Hippocampal formation (tissue), 2 donors: Measurements from ENCODE around the gene BARHL1.

Experiments used
- DNase-seq, 2 donors: peaks; one replicate each; lab custom pipeline; 2025; lab: John Stamatoyannopoulos, UW

The BARHL1 gene

DNA sequence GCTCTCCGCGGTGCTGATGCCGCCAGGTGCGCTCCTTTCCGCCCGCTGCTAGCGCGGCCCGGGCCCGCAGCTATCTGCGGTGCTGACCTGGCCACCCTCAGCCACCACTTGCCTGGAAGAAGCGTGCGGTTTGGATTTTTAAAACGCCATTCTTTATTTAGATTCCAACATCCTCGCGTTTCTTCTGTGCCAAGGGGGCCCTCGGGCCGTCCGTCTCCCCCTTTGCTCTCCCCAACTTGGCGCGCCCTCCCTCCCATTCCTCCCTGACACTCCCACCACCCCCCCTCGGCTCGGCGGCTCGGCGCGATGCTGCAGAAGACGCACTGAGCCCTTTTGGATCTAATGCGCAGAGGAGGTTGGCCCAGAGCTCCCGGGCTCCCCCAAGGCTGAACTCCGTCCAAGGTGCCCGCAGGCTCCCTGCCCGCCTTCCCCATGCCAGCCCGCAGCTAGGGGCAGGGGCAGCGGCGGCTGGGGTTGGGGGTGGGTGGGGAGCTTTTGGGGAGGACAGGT is at the start of gene BARHL1:
TSS of gene BARHL1 (plus strand) at position 331 of the 510 bp plus-strand sequence. CDS start 192 bp downstream, outside the sequence.
- no peak for DNase-seq

GRCh38 chr9:132534832-132535231 is 47.6 kb upstream of the BARHL1 start:
- DNase-seq, result no peak

DNA sequence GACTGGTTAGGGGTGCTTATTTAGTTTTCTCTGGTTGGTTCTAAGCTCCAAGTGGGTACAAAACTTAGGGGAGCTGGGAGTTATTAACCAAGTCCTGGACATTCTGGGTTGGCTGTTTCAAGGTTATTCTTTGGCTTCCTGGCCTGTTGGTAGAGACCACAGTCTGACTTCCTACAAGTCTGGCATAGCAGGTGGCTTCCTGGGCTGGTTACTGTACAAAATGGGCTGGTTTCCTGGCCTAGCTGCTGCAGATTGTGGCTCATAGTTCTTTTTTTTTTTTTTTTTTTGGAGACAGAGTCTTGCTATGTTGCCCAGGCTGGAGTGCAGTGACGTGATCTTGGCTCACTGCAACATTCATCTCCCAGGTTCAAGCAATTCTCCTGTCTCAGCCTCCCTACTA is 46.3 kb upstream of the BARHL1 start:
- DNase-seq, result no peak

DNA sequence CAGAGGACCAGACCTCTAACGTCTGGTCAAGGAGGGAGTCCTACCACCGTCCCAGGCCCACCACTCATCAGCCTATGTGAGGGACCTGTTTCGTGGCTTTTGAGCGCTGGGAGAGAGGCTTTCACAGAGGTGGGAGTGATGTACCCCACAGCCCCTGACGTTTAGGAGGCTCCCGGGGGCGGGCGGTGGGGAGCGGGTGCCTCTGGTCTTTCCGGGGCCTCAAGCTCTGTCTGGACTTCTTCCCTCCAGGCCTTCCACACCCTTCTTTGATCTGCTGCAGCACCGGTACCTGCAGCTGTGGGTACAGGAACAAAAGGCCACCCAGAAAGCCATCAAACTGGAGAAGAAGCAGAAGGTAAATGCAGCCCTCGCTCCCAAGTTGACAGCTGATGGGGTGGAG is 45.1 kb upstream of the BARHL1 start:
- DNase-seq, result no peak

GRCh38 chr9:132538071-132538470 is 44.3 kb upstream of the BARHL1 start:
- DNase-seq, result no peak

GRCh38 chr9:132539096-132539495 is 43.3 kb upstream of the BARHL1 start:
- no peak for DNase-seq

DNA sequence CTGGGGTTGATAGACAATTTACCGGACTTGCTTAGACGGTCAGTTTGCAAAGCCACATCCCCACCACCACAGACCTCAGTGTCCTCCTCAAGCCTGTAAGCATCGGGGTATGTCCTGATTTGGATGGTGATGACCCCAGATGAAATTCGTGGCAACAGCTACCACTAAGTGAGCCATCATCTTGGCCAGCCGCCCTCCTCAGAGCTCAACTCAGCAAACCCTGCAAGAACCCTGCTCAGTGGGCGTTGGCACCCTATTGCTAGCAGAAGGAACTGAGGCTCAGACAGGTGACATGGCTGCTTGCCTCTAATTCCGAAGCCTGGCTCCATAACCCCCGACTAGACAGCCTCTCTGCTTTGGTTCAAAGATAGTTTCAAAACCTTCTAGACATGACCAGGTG is 41.4 kb upstream of the BARHL1 start:
- DNase-seq, result no peak

- no peak for DNase-seq
Measured at GRCh38 chr9:132541870-132542830, 40.3 kb upstream of the BARHL1 start.

DNA sequence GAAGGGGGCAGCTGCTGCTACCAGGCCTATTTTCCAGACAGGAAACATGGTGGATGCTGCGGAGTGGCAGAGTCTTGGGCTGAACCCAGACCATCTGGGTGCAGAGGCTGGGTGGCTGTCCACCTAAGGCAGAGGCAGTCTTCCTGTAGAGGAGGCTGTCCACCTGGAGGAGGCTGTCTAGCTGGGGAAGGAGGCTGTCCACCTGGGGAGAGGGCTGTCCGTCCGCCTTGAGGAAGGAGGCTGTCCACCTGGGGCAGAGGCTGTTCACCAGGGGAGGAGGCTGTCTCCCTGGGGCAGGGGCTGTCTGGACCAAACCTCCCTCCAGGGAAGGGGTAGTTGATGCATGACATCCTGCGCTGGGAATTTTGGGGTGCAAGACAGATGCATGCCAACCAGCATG is 39.2 kb upstream of the BARHL1 start:
- DNase-seq, result no peak

- DNase-seq, result no peak
Measured at GRCh38 chr9:132543960-132544359, 38.4 kb upstream of the BARHL1 start.

GRCh38 chr9:132545578-132545977 is 36.8 kb upstream of the BARHL1 start:
- no peak for DNase-seq

GRCh38 chr9:132546148-132547051 is 36.0 kb upstream of the BARHL1 start:
- no peak for DNase-seq

DNA sequence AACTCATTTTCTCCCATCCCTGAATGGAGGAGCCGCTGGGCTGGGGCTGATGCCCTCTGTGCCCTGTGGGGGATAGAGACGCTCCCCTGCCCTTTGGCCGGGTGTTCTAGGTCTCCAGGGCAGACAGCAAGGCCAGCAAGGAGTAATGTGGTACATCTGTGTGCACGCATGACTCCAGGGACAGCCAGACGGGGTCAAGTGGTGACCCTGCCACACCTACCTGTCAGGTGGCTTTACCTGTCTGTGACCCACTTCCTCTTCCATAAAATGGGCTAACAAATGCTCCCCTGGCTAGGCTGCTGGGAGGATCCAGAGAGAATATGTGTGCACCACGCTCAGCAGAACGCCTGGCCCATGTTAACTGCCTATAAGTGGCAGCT is 35.4 kb upstream of the BARHL1 start:
- no peak for DNase-seq

- DNase-seq, result no peak
Measured at GRCh38 chr9:132547436-132547835, 35.0 kb upstream of the BARHL1 start.

- no peak for DNase-seq
Measured at GRCh38 chr9:132547976-132548730, 34.3 kb upstream of the BARHL1 start.

- no peak for DNase-seq
Measured at GRCh38 chr9:132548751-132549640, 33.4 kb upstream of the BARHL1 start.

- no peak for DNase-seq
Measured at GRCh38 chr9:132551556-132551955, 30.9 kb upstream of the BARHL1 start.

DNA sequence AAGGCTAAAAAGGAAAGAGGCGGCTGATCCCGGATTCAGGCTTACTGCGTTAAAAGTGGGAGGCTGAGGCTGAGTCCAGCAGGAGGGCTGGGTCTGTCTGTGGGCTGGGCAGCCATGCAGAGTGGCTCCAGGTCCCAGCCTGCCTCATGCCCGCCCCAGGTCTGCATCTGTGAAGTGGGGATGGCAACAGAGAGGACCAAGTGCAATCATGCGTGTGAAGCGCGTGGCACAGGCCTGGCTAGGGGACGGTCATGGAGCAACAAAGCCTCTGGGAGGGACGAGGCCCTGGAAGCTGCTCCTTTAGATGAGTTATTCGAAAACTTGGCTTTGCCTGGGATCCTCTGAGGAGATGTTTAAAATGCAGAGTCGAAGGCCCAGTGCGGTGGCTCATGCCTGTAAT is 30.4 kb upstream of the BARHL1 start:
- no peak for DNase-seq

DNA sequence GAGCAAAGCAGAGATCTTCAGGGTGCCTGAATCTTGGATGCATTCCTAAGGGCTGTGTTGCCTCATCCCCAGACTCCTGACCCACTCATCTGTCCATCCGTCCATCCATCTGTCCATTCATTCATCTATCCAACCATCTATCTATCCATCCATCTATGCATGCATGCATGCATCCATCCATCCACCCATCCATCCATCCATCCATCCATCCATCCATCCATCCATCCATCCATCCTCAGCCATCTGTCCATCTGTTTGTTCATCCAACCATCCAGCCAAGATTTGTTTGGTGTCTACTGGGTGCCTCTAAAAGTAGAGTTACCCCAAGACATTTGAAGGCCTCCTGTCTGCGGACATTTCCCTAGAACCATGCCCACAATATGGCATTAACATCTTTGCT is 27.7 kb upstream of the BARHL1 start:
- no peak for DNase-seq

- DNase-seq, result no peak
Measured at GRCh38 chr9:132555528-132555927, 26.9 kb upstream of the BARHL1 start.

- DNase-seq, result no peak
Measured at GRCh38 chr9:132556235-132556634, 26.2 kb upstream of the BARHL1 start.
